PC-3 (cell line): ENCODE measurements around the gene ATXN2L. TPM values are rescaled to one million over a fixed set of nuclear protein-coding genes. Genes with fewer than 3 reads are reported as not detected.
A peak's percentile ranks its signal among the peaks of the same experiment; 100 is the strongest.

Experiments
- ATAC-seq: fragments of 200-7000 bp; cut with Tn5 transposase; 2 replicates; pipeline ENCODE4 v1.9.1; 2020; ENCODE audit warnings: mild to moderate bottlenecking, moderate library complexity
- BruUV-seq: library from RNA; stranded (reverse); fragments of 400-500 nt; replicated peaks from 2 replicates; lab custom pipeline; 2021; lab: Mats Ljungman, UMichigan
- CTCF ChIA-PET: fragments of 300-600 bp; sonication (Branson Sonifier 250); formaldehyde crosslinking; loops from one replicate; lab custom pipeline; 2022; ENCODE audit warnings: antibody characterized with exemption; lab: Charles Lee
- POLR2A ChIA-PET: fragments of 300-600 bp; sonication (Branson Sonifier 250); formaldehyde crosslinking; loops from one replicate; lab custom pipeline; 2022; ENCODE audit warnings: antibody characterized with exemption; ENCODE audit not compliant: unreplicated experiment; lab: Charles Lee
- DNase-seq: peaks from one replicate; pipeline ENCODE4 v3.0.0-alpha.2; 2015
- H2AFZ ChIP-seq: fragments of 300-600 bp; sonication (generic); 2 replicates; pipeline ENCODE4 v1.6.0; 2016; ENCODE audit warnings: antibody characterized with exemption, low read length
- H3F3A ChIP-seq: fragments of 300-600 bp; sonication (generic); one replicate; pipeline ENCODE4 v1.6.0; 2017; ENCODE audit warnings: antibody characterized with exemption, low read length, control low read depth, mild to moderate bottlenecking; ENCODE audit not compliant: unreplicated experiment
- H3K27ac ChIP-seq: fragments of 300-600 bp; sonication (generic); 2 replicates; pipeline ENCODE4 v1.5.1; 2016; ENCODE audit warnings: mild to moderate bottlenecking, low read length
- H3K27me3 ChIP-seq: fragments of 300-600 bp; sonication (generic); 2 replicates; pipeline ENCODE4 v1.6.1; 2016; ENCODE audit warnings: low read length, mixed read lengths
- H3K36me3 ChIP-seq: fragments of 300-600 bp; sonication (generic); 2 replicates; pipeline ENCODE4 v1.6.1; 2016; ENCODE audit warnings: low read depth, mixed run types, low read length, mixed read lengths
- H3K4me1 ChIP-seq: fragments of 300-600 bp; sonication (generic); 2 replicates; pipeline ENCODE4 v1.5.1; 2016; ENCODE audit warnings: low read length; ENCODE audit not compliant: insufficient read depth
- H3K4me2 ChIP-seq: fragments of 300-600 bp; sonication (generic); 2 replicates; pipeline ENCODE4 v1.6.0; 2016; ENCODE audit warnings: low read length
- H3K4me3 ChIP-seq: fragments of 300-600 bp; sonication (generic); 2 replicates; pipeline ENCODE4 v1.5.1; 2016; ENCODE audit warnings: mild to moderate bottlenecking, low read length, mixed read lengths
- H3K79me2 ChIP-seq: fragments of 300-600 bp; sonication (generic); 2 replicates; pipeline ENCODE4 v1.6.1; 2017; ENCODE audit warnings: low read length, mixed read lengths
- H3K9ac ChIP-seq: fragments of 300-600 bp; sonication (generic); 2 replicates; pipeline ENCODE4 v1.6.0; 2016; ENCODE audit warnings: mild to moderate bottlenecking, low read length
- H3K9me2 ChIP-seq: fragments of 300-600 bp; sonication (generic); replicated peaks from 2 replicates; pipeline ENCODE4 v1.6.1; 2016; ENCODE audit warnings: mixed run types, low read length, mixed read lengths
- H3K9me3 ChIP-seq: fragments of 300-600 bp; sonication (generic); 2 replicates; pipeline ENCODE4 v1.6.1; 2016; ENCODE audit warnings: low read length, mixed read lengths
- H4K20me1 ChIP-seq: fragments of 300-600 bp; sonication (generic); 2 replicates; pipeline ENCODE4 v1.6.1; 2016; ENCODE audit warnings: low read length, mixed read lengths
- CTCF ChIP-seq: fragments of 300-600 bp; sonication (generic); conservative IDR thresholded peaks from 2 replicates; pipeline ENCODE4 v1.5.1; 2017; ENCODE audit warnings: antibody characterized with exemption, low read depth, mild to moderate bottlenecking, low read length
- EZH2 ChIP-seq: fragments of 300-600 bp; sonication (generic); IDR thresholded peaks from one replicate; pipeline ENCODE4 v1.6.1; 2017; ENCODE audit warnings: antibody characterized with exemption, mild to moderate bottlenecking, low read length; ENCODE audit not compliant: unreplicated experiment
- EZH2phosphoT487 ChIP-seq: fragments of 300-600 bp; sonication (generic); IDR thresholded peaks from 2 replicates; pipeline ENCODE4 v1.6.1; 2018; ENCODE audit warnings: mild to moderate bottlenecking, antibody characterized with exemption, low read length, borderline replicate concordance
- intact Hi-C: fragments of 100-400 bp; cut with micrococcal nuclease; formaldehyde crosslinking; loops from 2 replicates; pipeline ENCODE4 v1.9.0; 2023
- total RNA-seq: library from RNA; depleted of rRNA; stranded (reverse); fragments of >200 nt; gene quantifications from 2 replicates; pipeline ENCODE4 v1.2.3, GENCODE V29; 2014

The ATXN2L gene
- total RNA-seq, 1 experiment from 2014 or later, result 65.8 TPM

GRCh38 chr16:28863929-28864793, 41.4 kb downstream of the ATXN2L start:
- ChIA-PET POLR2A (interaction anchor here (0.6 to 0.7 kb wide), 2 partner anchors 52 to 1694 kb away, joined by 5 to 7 read pairs; no protein-coding TSS in a partner anchor), CTCF (no interaction called here)
- no peaks in the 10 kb centered on the region for H3K9me3 ChIP-seq
- H3F3A ChIP-seq, result no peaks in the 10 kb centered on the region
- no peaks in the 10 kb centered on the region for H4K20me1 ChIP-seq
- peak overlapping the region; percentile 88 for H3K4me2 ChIP-seq
- H3K4me1 ChIP-seq, result peaks cover 14% of the 10 kb centered on the region
- 0 out of 2 replicates have a peak, but pooled peaks cover 5% of the 10 kb centered on the region for H3K36me3 ChIP-seq
- peak overlapping the region; percentile 90 for H3K4me3 ChIP-seq
- H2AFZ ChIP-seq, result peak overlapping the region; percentile 94
- H3K27ac ChIP-seq, result peak overlapping the region; percentile 84
- no peaks in the 10 kb centered on the region for H3K27me3 ChIP-seq
- DNase-seq, result no peak
- BruUV-seq, result no TSS peak
- intact Hi-C loops, result loop anchor here (1.0 kb wide), 1 partner anchor 18 kb away; the partner anchor contains the start of gene TUFM
- H3K9me2 ChIP-seq, result no peaks in the 10 kb centered on the region
- ATAC-seq, result no peak; the same call in 1 of the 2 replicates
- TF ChIP-seq EZH2, result no peak
- TF ChIP-seq EZH2phosphoT487, result no peak
- TF ChIP-seq CTCF, result no peak
- peak overlapping the region; percentile 94 for H3K9ac ChIP-seq
- peaks cover 40% of the 10 kb centered on the region for H3K79me2 ChIP-seq

GRCh38 chr16:28865001-28865688, 42.3 kb downstream of the ATXN2L start:
- Histone ChIP-seq H3K4me1 (peaks cover 14% of the 10 kb centered on the region), H3F3A (no peaks in the 10 kb centered on the region), H3K4me3 (peak overlapping the region; percentile 90; the same call in 1 of the 2 replicates), H3K27ac (no peak overlapping the region), H2AFZ (no peak overlapping the region), H3K9ac (no peak overlapping the region), H4K20me1 (no peaks in the 10 kb centered on the region), H3K27me3 (no peaks in the 10 kb centered on the region), H3K9me2 (no peaks in the 10 kb centered on the region), H3K79me2 (peaks cover 40% of the 10 kb centered on the region), H3K4me2 (peak overlapping the region; percentile 88), H3K36me3 (peaks cover 15% of the 10 kb centered on the region; the same call in 1 of the 2 replicates), H3K9me3 (no peaks in the 10 kb centered on the region)
- DNase-seq, result no peak
- POLR2A ChIA-PET, result no interaction called here
- TF ChIP-seq EZH2phosphoT487, result no peak
- TF ChIP-seq EZH2, result no peak
- TF ChIP-seq CTCF, result no peak
- CTCF ChIA-PET, result no interaction called here
- BruUV-seq, result no TSS peak
- no peak for ATAC-seq
- intact Hi-C loops, result no loop called here
